Common myeloid progenitor, CD34-positive (primary cell): Measurements from ENCODE around the gene NUP133.
"Not testable (repeated sequence)": the region's sequence is repeated elsewhere in the genome, so short reads cannot be mapped to it uniquely, and the experiment has no call there.

Experiments
- CTCF ChIA-PET: fragments of 350-600 bp; sonication (Branson Sonifier 250); formaldehyde crosslinking; loops from one replicate; lab custom pipeline; 2021; ENCODE audit warnings: antibody characterized with exemption; lab: Charles Lee
- POLR2A ChIA-PET: fragments of 350-600 bp; sonication (Branson Sonifier 250); formaldehyde crosslinking; loops from one replicate; lab custom pipeline; 2021; ENCODE audit warnings: antibody characterized with exemption; lab: Charles Lee
- DNase-seq, 3 donors: peaks; one replicate each; pipeline versions ENCODE4 v3.0.0 to v3.0.0-alpha.2; 2013
- H3K27ac ChIP-seq, 2 experiments: 1 replicate in 1 of 2; 2 replicates in 1 of 2; pipeline ENCODE4 v1.7.0; 2013; ENCODE audit warnings: inconsistent platforms in 2 of 2, low read length in 2 of 2, mild to moderate bottlenecking in 2 of 2, low read depth in 1 of 2, moderate library complexity in 1 of 2; ENCODE audit not compliant: severe bottlenecking in 2 of 2, insufficient read depth in 1 of 2, poor library complexity in 1 of 2
- H3K27me3 ChIP-seq, 5 experiments: replicated peaks in 2 of 5; 1 replicate in 3 of 5; 2 replicates in 2 of 5; pipeline versions ENCODE4 v1.6.1 to v1.7.0; 2013; ENCODE audit warnings: low read length in 4 of 5, mild to moderate bottlenecking in 2 of 5, moderate library complexity in 2 of 5, inconsistent platforms in 1 of 5; ENCODE audit not compliant: insufficient read depth in 5 of 5, control insufficient read depth in 4 of 5
- H3K36me3 ChIP-seq, 4 experiments: 1 replicate in 2 of 4; 2 replicates in 2 of 4; pipeline versions ENCODE4 v1.6.1 to v1.7.0; 2013; ENCODE audit warnings: low read length in 3 of 4, control low read depth in 1 of 4, mild to moderate bottlenecking in 1 of 4; ENCODE audit not compliant: control insufficient read depth in 4 of 4, insufficient read depth in 4 of 4
- H3K4me1 ChIP-seq, 4 experiments: 1 replicate in 3 of 4; 2 replicates in 1 of 4; pipeline versions ENCODE4 v1.6.1 to v1.7.1; 2013; ENCODE audit warnings: low read length in 3 of 4, mild to moderate bottlenecking in 3 of 4, control low read depth in 1 of 4, inconsistent platforms in 1 of 4, moderate library complexity in 1 of 4; ENCODE audit not compliant: control insufficient read depth in 4 of 4, insufficient read depth in 4 of 4; ENCODE audit errors: control extremely low read depth in 1 of 4
- H3K4me3 ChIP-seq, 7 experiments: 1 replicate in 4 of 7; 2 replicates in 3 of 7; pipeline versions ENCODE4 v1.5.1 to v1.7.0; 2013; ENCODE audit warnings: mild to moderate bottlenecking in 7 of 7, low read length in 6 of 7, moderate library complexity in 6 of 7, inconsistent platforms in 2 of 7, low read depth in 2 of 7, control low read depth in 1 of 7; ENCODE audit not compliant: insufficient read depth in 4 of 7, control insufficient read depth in 1 of 7; ENCODE audit errors: extremely low read depth in 1 of 7
- H3K9me3 ChIP-seq, 5 experiments: 1 replicate in 4 of 5; 2 replicates in 1 of 5; pipeline versions ENCODE4 v1.6.1 to v1.7.1; 2013; ENCODE audit warnings: low read length in 4 of 5, mild to moderate bottlenecking in 2 of 5, inconsistent platforms in 1 of 5, low read depth in 1 of 5, moderate library complexity in 1 of 5; ENCODE audit not compliant: control insufficient read depth in 4 of 5, insufficient read depth in 2 of 5; ENCODE audit errors: control extremely low read depth in 1 of 5
- WGBS: methylation state at CpG from one replicate; pipeline ENCODE4 v1.1.5; 2013; ENCODE audit not compliant: insufficient coverage; 5-methylcytosine and 5-hydroxymethylcytosine counted together

NUP133 gene

DNA sequence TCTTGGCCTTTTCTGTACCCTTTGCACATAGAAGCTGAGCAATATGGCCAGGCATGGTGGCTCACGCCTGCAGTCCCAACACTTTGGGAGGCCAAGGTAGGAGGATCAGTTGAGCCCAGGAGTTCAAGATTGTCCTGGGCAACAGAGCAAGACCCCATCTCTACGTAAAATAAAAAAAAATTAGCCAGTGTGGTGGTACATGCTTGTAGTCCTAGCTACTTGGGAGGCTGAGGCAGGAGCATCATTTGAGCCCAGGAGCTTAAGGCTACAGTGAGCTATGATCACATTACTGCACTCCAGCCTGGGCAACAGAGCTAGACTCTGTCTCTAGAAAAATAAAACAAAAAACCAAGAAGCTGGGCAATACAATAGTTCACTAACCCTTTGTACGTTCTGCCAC lies 80.6 kb downstream of the NUP133 start:
- POLR2A ChIA-PET, result no interaction called here
- WGBS, result 90% methylated on average over 3 of the region's 3 CpGs
- CTCF ChIA-PET, result no interaction called here

DNA sequence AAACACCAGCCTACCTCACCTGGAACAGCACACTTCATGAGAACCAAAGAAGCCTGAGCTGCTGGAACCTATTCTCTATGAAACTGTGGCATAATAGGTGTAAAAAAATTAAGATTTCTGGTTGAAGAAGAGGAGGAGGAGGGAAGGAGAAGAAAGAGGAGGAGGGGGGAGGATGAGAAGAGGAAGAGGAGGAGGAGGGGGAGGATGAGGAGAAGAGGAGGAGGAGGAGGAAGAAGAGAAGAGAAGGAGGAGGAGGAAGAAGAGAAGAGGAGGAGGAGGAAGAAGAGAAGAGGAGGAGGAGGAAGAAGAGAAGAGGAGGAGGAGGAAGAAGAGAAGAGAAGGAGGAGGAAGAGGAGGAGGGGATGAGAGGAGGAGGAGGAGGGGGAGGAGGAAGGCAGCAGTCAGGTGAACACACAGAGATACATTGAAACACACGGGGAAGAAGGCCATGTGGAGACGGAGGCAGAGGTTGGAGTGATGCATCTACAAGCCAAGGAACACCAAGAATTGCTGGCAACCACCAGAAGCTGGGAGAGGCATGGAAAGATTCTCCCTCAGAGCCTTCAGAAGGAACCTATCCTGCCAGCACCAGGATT lies 82.5 kb downstream of the NUP133 start:
- Histone ChIP-seq H3K36me3 (no peaks in the 10 kb centered on the region), H3K27me3 (peaks cover 5 to 62% (median 11%) of the 10 kb centered on the region in 5 experiments), H3K9me3 (peaks cover 0 to 11% (median 2%) of the 10 kb centered on the region in 5 experiments), H3K4me1 (peaks cover 0 to under 1% (median 0%) of the 10 kb centered on the region in 4 experiments), H3K4me3 (no peak overlapping the region), H3K27ac (no peak overlapping the region)
- POLR2A ChIA-PET, result no interaction called here
- CTCF ChIA-PET, result no interaction called here
- 100% methylated on average over 1 of the region's 2 CpGs for WGBS
- DNase-seq, result no peak

More for the DNA sequence above, 80.6 kb downstream of the NUP133 start:
- Histone ChIP-seq H3K27ac (no peak overlapping the region), H3K27me3 (peaks cover 7 to 80% (median 23%) of the 10 kb centered on the region in 5 experiments), H3K4me1 (peaks cover 0 to 16% (median 9%) of the 10 kb centered on the region in 4 experiments), H3K36me3 (no peaks in the 10 kb centered on the region), H3K4me3 (no peak overlapping the region), H3K9me3 (peaks cover 0 to 11% (median 2%) of the 10 kb centered on the region in 5 experiments)
- no peak for DNase-seq

DNA sequence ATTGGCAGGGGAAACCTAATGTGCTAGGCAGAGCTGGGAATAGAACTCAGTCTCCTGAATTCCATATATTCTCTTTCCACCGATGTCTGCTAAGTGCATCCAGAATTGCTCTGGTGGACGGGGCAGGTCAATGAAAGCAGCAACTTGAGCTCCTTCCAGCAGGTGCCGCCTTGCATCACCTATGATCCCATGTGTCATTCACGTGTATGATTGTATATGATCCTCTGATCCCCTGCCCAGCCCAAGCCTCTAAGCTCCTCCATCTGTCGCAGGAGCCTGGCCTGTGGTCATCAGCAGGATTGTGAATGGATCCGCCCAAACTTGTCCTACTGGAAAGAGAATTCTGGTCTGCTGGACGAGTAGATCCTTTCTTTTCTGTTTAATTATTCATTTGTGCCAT lies 87.4 kb downstream of the NUP133 start:
- no peaks in the 10 kb centered on the region for H3K4me1 ChIP-seq
- H3K9me3 ChIP-seq, result peaks cover 0 to 11% (median 2%) of the 10 kb centered on the region in 5 experiments
- H3K4me3 ChIP-seq, result no peak overlapping the region
- ChIA-PET CTCF (interaction anchor here (1.4 kb wide), 1 partner anchor 10 kb away, joined by 6 read pairs; no protein-coding TSS in a partner anchor), POLR2A (no interaction called here)
- no peak overlapping the region for H3K27ac ChIP-seq
- H3K27me3 ChIP-seq, result peaks cover 0 to 29% (median 4%) of the 10 kb centered on the region in 5 experiments
- WGBS, result 87% methylated on average over 6 of the region's 7 CpGs
- no peaks in the 10 kb centered on the region for H3K36me3 ChIP-seq
- DNase-seq, result no peak

DNA sequence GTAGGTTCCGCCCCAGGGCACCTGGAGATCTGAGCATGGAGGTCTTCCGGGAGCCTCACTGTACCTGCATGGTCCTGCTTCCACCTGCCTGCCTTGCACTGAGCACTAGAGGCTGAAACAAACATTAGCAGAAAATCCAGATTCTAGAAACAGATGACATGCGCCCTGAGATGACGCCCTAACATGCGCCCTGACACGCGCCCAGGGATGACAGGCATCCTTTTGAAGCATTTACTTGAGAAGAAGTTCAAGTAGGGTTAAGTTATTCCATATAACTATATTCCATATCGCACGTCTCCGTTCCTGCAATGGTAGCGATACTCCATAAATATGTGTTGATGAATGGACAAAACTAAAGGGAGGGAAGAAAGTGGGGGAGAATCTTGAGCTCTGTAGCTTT lies 87.9 kb downstream of the NUP133 start:
- Histone ChIP-seq H3K4me3 (no peak overlapping the region), H3K9me3 (peaks cover 0 to 11% (median 2%) of the 10 kb centered on the region in 5 experiments), H3K36me3 (no peaks in the 10 kb centered on the region), H3K27me3 (peaks cover 0 to 24% (median 4%) of the 10 kb centered on the region in 5 experiments), H3K27ac (no peak overlapping the region), H3K4me1 (no peaks in the 10 kb centered on the region)
- WGBS, result 96% methylated on average over 7 of the region's 11 CpGs
- POLR2A ChIA-PET, result no interaction called here
- CTCF ChIA-PET, result interaction anchor here (1.4 kb wide), 1 partner anchor 10 kb away, joined by 6 read pairs; no protein-coding TSS in a partner anchor
- no peak for DNase-seq

DNA sequence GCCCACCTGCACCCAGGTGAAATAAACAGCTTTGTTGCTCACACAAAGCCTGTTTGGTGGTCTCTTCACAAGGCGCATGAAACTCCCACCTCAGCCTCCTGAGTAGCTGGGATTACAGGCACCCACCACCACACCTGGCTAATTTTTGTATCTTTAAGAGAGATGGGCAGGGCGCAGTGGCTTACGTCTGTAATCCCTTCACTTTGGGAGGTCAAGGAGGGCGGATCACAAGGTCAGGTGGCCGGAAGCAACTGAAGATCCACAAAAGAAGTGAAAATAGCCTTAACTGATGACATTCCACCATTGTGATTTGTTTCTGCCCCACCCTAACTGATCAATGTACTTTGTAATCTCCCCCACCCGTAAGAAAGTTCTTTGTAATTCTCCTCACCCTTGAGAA lies 89.6 kb downstream of the NUP133 start:
- H3K9me3 ChIP-seq, H3K4me3 ChIP-seq, DNase-seq, CTCF ChIA-PET, H3K27ac ChIP-seq, H3K4me1 ChIP-seq, H3K36me3 ChIP-seq, POLR2A ChIA-PET: not testable (repeated sequence)
- peaks cover 0 to 14% (median 4%) of the 10 kb centered on the region in 5 experiments for H3K27me3 ChIP-seq
- 100% methylated on average over 5 of the region's 6 CpGs for WGBS

DNA sequence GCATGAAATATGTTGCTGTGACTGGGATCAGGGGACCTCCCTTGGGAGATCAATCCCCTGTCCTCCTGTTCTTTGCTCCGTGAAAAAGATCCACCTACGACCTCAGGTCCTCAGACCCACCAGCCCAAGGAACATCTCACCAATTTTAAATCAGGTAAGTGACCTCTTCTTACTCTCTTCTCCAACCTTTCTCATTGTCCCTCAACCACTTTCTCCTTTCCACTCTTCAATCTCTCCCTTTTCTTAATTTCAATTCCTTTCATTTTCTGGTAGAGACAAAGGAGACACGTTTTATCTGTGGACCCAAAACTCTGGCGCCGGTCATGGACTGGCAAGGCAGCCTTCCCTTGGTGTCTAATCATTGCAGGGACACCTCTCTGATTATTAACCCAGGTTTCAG lies 95.3 kb downstream of the NUP133 start:
- H3K27ac ChIP-seq, DNase-seq, H3K9me3 ChIP-seq, POLR2A ChIA-PET, CTCF ChIA-PET, H3K36me3 ChIP-seq, H3K4me3 ChIP-seq: not testable (repeated sequence)
- WGBS, result 93% methylated on average over 3 of the region's 5 CpGs
- Histone ChIP-seq H3K4me1 (peaks cover 4 to 21% (median 20%) of the 10 kb centered on the region in 4 experiments), H3K27me3 (peaks cover 0 to 35% (median 24%) of the 10 kb centered on the region in 5 experiments)

DNA sequence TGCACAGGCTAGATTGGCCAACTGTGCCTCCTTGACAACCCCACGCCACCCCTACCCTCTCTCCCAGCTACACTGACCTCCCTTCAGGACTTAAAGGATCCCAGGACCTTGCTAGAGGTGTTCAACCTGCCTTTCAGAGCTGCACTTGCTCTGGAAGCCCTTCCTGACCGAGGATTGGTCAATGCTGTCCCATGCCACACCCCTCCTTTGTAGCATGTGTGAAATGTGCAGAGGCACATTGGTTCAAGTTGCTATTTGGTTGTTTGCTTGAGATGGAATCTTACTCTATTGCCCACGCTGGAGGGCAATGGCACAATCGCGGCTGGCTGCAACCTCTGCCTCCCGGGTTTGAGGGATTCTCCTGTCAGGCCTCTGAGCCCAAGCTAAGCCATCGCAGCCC lies 96.1 kb downstream of the NUP133 start:
- CTCF ChIA-PET, result no interaction called here

More for the DNA sequence above, 96.1 kb downstream of the NUP133 start:
- H3K9me3 ChIP-seq, result no peaks in the 10 kb centered on the region
- no peaks in the 10 kb centered on the region for H3K36me3 ChIP-seq
- H3K27ac ChIP-seq, result no peak overlapping the region
- peaks cover 0 to 42% (median 28%) of the 10 kb centered on the region in 5 experiments for H3K27me3 ChIP-seq
- POLR2A ChIA-PET, result no interaction called here
- H3K4me1 ChIP-seq, result peaks cover 4 to 28% (median 27%) of the 10 kb centered on the region in 4 experiments
- no peak for DNase-seq
- 92% methylated on average over 7 of the region's 7 CpGs for WGBS
- no peak overlapping the region for H3K4me3 ChIP-seq
